Dendritic cell treated with granulocyte-macrophage colony-stimulating factor and Interleukin-4, amounts not matched to agents 40 ng/mL and 50 ng/mL, for 4 days (primary cell): ENCODE measurements around the gene ABCF1.
"Not testable (repeated sequence)": the region's sequence is repeated elsewhere in the genome, so short reads cannot be mapped to it uniquely, and the experiment has no call there.

Experiments used
- H3K27ac Mint-ChIP-seq: one replicate; pipeline ENCODE4 v1.8.0; 2022; ENCODE audit warnings: mild to moderate bottlenecking, mixed read lengths
- H3K27me3 Mint-ChIP-seq: one replicate; pipeline ENCODE4 v1.8.0; 2022; ENCODE audit warnings: mild to moderate bottlenecking, mixed read lengths
- H3K36me3 Mint-ChIP-seq: one replicate; pipeline ENCODE4 v1.8.0; 2022; ENCODE audit warnings: low read depth, mixed read lengths
- H3K4me1 Mint-ChIP-seq: one replicate; pipeline ENCODE4 v1.8.0; 2022; ENCODE audit warnings: low read depth, mixed read lengths
- H3K4me3 Mint-ChIP-seq: one replicate; pipeline ENCODE4 v1.8.0; 2022; ENCODE audit warnings: mild to moderate bottlenecking, moderate library complexity, mixed read lengths
- H3K9me3 Mint-ChIP-seq: one replicate; pipeline ENCODE4 v1.8.0; 2022; ENCODE audit warnings: mixed read lengths
- intact Hi-C: fragments of 100-400 bp; cut with micrococcal nuclease; formaldehyde crosslinking; loops from one replicate; pipeline ENCODE4 v1.15.0; 2022

ABCF1 gene

GRCh38 chr6:30570740-30571074 lies 535 bp upstream of the ABCF1 start:
- no peaks in the 10 kb centered on the region for H3K27me3 Mint-ChIP-seq
- peaks cover 51% of the 10 kb centered on the region for H3K4me1 Mint-ChIP-seq
- peak overlapping the region; percentile 92 for H3K4me3 Mint-ChIP-seq
- H3K27ac Mint-ChIP-seq: peak overlapping the region; percentile 89
- no peaks in the 10 kb centered on the region for H3K9me3 Mint-ChIP-seq
- peaks cover 21% of the 10 kb centered on the region for H3K36me3 Mint-ChIP-seq
- intact Hi-C loops: loop anchor here (1.0 kb wide), 2 partner anchors 13 to 45 kb away; partner anchors contain the start of gene PRR3

GRCh38 chr6:30571762-30572082 lies 480 bp downstream of the ABCF1 start:
- peak overlapping the region; percentile 92 for H3K4me3 Mint-ChIP-seq
- no peaks in the 10 kb centered on the region for H3K27me3 Mint-ChIP-seq
- peaks cover 55% of the 10 kb centered on the region for H3K4me1 Mint-ChIP-seq
- intact Hi-C loops: loop anchor here (1.0 kb wide), 2 partner anchors 14 to 44 kb away; partner anchors contain the start of gene PRR3
- no peaks in the 10 kb centered on the region for H3K9me3 Mint-ChIP-seq
- H3K36me3 Mint-ChIP-seq: peaks cover 26% of the 10 kb centered on the region
- H3K27ac Mint-ChIP-seq: peak overlapping the region; percentile 89

GRCh38 chr6:30572148-30572547 lies 906 bp downstream of the ABCF1 start:
- H3K36me3 Mint-ChIP-seq: peaks cover 31% of the 10 kb centered on the region
- H3K27ac Mint-ChIP-seq: peak overlapping the region; percentile 89
- H3K4me1 Mint-ChIP-seq: peaks cover 56% of the 10 kb centered on the region
- H3K9me3 Mint-ChIP-seq: no peaks in the 10 kb centered on the region
- peak overlapping the region; percentile 92 for H3K4me3 Mint-ChIP-seq
- intact Hi-C loops: no loop called here
- H3K27me3 Mint-ChIP-seq: no peaks in the 10 kb centered on the region

DNA sequence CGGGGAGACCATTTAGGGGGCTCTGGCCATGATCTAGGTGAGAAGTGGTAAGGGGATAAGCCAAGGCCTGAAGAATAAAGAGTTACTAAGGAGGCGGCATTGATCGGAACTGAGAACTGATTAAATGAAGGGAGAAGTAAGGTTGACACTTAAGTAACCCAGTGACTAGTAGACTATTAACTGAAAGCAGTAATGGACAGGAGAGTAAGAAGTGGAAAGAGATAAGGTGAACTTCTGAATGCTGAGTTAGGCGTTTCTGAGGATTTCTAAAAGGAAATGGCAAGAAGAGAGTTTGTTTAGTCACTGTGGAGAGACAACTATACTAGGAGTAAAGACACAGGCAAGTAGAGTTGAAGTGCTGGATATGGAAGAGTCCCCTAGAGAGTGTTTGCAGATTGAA lies 1.9 kb downstream of the ABCF1 start:
- Mint-ChIP-seq H3K27ac (peak overlapping the region; percentile 2), H3K4me1 (peaks cover 56% of the 10 kb centered on the region), H3K27me3 (no peaks in the 10 kb centered on the region), H3K36me3 (peaks cover 40% of the 10 kb centered on the region), H3K9me3 (no peaks in the 10 kb centered on the region), H3K4me3 (no peak overlapping the region)
- intact Hi-C loops: no loop called here

DNA sequence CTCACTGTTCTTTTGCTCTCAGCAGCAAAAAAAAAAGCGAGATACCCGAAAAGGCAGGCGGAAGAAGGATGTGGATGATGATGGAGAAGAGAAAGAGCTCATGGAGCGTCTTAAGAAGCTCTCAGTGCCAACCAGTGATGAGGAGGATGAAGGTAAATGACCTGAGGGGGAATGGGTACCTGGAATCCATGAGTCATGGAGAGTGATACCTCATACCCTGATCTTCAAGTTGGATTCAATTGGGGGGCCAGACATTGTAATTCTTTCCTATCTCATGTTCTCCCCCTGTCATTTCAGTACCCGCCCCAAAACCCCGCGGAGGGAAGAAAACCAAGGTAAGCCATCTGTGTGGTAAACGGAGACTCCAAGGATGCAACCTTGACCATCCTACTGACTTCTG lies 6.8 kb downstream of the ABCF1 start:
- no peak overlapping the region for H3K27ac Mint-ChIP-seq
- no peaks in the 10 kb centered on the region for H3K9me3 Mint-ChIP-seq
- no peaks in the 10 kb centered on the region for H3K27me3 Mint-ChIP-seq
- peaks cover 21% of the 10 kb centered on the region for H3K4me1 Mint-ChIP-seq
- H3K4me3 Mint-ChIP-seq: no peak overlapping the region
- peaks cover 76% of the 10 kb centered on the region for H3K36me3 Mint-ChIP-seq
- intact Hi-C loops: no loop called here

DNA sequence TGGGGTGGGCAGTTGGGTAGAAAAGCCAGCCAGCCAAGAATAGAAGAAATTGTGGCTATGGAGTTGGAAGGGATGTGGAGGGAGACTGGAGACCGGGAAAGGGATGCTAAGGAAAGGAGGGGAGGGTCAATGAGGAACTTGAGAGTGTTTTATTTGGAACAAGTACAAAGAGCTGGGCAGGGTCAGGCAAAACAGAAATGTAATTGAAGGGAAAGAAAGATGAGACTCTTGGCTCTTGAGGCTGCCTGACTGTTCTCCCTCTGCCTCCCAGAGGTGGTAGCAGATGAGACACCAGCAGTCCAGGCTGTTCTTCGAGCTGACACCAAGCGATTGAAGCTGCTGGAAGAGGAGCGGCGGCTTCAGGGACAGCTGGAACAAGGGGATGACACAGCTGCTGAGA lies 12.7 kb downstream of the ABCF1 start:
- intact Hi-C loops: no loop called here
- Mint-ChIP-seq H3K9me3 (no peaks in the 10 kb centered on the region), H3K4me1 (no peaks in the 10 kb centered on the region), H3K4me3 (no peak overlapping the region), H3K27ac (no peak overlapping the region), H3K27me3 (no peaks in the 10 kb centered on the region), H3K36me3 (peaks cover 100% of the 10 kb centered on the region)

GRCh38 chr6:30589754-30590358 lies 18.6 kb downstream of the ABCF1 start:
- Mint-ChIP-seq H3K27me3 (no peaks in the 10 kb centered on the region), H3K4me1 (no peaks in the 10 kb centered on the region), H3K9me3 (no peaks in the 10 kb centered on the region), H3K4me3 (no peak overlapping the region), H3K36me3 (peaks cover 100% of the 10 kb centered on the region), H3K27ac (no peak overlapping the region)
- intact Hi-C loops: no loop called here

GRCh38 chr6:30590509-30590908 lies 19.3 kb downstream of the ABCF1 start:
- Mint-ChIP-seq H3K27ac (no peak overlapping the region), H3K36me3 (peaks cover 100% of the 10 kb centered on the region), H3K27me3 (no peaks in the 10 kb centered on the region), H3K9me3 (no peaks in the 10 kb centered on the region), H3K4me3 (no peak overlapping the region), H3K4me1 (no peaks in the 10 kb centered on the region)
- intact Hi-C loops: no loop called here

DNA sequence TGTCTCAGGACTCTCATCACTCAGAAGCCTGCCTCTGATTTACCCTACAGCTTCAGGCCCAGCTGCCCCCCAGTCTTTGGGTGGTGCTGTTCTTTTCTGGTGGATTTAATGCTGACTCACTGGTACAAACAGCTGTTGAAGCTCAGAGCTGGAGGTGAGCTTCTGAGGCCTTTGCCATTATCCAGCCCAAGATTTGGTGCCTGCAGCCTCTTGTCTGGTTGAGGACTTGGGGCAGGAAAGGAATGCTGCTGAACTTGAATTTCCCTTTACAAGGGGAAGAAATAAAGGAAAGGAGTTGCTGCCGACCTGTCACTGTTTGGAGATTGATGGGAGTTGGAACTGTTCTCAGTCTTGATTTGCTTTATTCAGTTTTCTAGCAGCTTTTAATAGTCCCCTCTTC lies 19.8 kb downstream of the ABCF1 start:
- Mint-ChIP-seq H3K4me1 (no peaks in the 10 kb centered on the region), H3K27ac (no peak overlapping the region), H3K36me3 (peaks cover 98% of the 10 kb centered on the region)

DNA sequence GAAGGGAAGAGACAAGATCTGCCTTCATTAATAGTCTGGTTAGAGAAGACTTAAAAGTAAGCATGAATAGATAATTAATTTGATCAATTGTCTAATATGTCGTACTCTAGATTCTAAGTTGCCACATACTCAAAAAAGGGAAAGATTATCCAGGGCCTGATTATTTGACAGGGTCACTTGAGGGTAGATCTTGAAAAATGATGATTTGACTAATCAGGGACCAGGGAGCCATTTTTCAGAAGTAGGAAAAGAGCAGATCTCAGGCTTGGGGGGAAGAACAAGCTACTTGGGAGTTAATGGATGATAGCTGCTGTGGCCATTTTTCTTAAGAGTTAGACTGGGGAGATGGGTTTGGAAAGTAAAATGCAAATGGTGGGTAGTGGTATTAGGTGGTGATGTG lies 21.0 kb downstream of the ABCF1 start:
- Mint-ChIP-seq H3K36me3 (peaks cover 96% of the 10 kb centered on the region), H3K4me1 (no peaks in the 10 kb centered on the region), H3K27me3 (no peaks in the 10 kb centered on the region), H3K27ac (no peak overlapping the region), H3K4me3 (no peak overlapping the region), H3K9me3 (no peaks in the 10 kb centered on the region)
- intact Hi-C loops: no loop called here

More for the DNA sequence above, 19.8 kb downstream of the ABCF1 start:
- Mint-ChIP-seq H3K9me3 (no peaks in the 10 kb centered on the region), H3K27me3 (no peaks in the 10 kb centered on the region), H3K4me3 (no peak overlapping the region)
- intact Hi-C loops: no loop called here

- not testable (repeated sequence) for H3K27me3 Mint-ChIP-seq, H3K4me1 Mint-ChIP-seq, H3K27ac Mint-ChIP-seq, H3K4me3 Mint-ChIP-seq, H3K9me3 Mint-ChIP-seq
- intact Hi-C loops: loop anchor here (1.0 to 5.0 kb wide), 2 partner anchors 55 to 115 kb away; no protein-coding TSS in a partner anchor
- H3K36me3 Mint-ChIP-seq: peaks cover 70% of the 10 kb centered on the region
Observed at GRCh38 chr6:30597315-30598144, 26.3 kb downstream of the ABCF1 start.

- intact Hi-C loops: loop anchor here (5.0 kb wide), 1 partner anchor 57 kb away; no protein-coding TSS in a partner anchor
- H3K9me3 Mint-ChIP-seq: no peaks in the 10 kb centered on the region
- no peaks in the 10 kb centered on the region for H3K27me3 Mint-ChIP-seq
- H3K36me3 Mint-ChIP-seq: peaks cover 70% of the 10 kb centered on the region
- no peak overlapping the region for H3K4me3 Mint-ChIP-seq
- H3K27ac Mint-ChIP-seq: peak overlapping the region; percentile 52
- peaks cover 21% of the 10 kb centered on the region for H3K4me1 Mint-ChIP-seq
Observed at GRCh38 chr6:30598912-30599624, 27.8 kb downstream of the ABCF1 start.

DNA sequence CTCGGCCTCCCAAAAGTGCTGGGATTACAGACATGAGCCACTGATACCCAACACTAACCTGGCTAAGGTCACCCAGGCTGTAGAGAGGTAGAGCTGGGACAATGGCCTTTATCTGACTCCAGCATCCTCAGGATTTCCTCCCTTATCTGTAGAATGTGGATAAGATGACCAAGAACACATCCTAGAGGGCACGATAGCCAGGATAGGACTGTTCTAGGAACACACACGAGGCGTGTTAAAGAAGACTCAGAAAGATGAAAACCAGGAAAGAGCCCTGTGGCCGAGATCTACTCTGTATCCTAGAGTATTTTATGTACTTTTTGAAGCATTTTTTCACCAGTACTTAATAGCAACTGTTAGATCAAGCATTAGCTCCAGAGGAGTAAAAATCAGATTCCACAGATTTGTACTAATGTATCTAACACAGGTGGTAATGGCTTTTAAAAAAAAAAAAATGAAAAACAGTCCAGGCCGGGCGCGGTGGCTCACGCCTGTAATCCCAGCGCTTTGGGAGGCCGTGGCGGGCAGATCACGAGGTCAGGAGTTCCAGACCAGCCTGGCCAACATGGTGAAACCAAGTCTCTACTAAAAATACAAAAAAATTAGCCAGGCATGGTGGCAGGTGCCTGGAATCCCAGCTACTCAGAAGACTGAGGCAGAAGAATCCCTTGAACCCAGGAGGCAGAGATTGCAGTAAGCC lies 28.5 kb downstream of the ABCF1 start:
- no peak overlapping the region for H3K27ac Mint-ChIP-seq
- intact Hi-C loops: loop anchor here (5.0 kb wide), 1 partner anchor 57 kb away; no protein-coding TSS in a partner anchor
- peaks cover 70% of the 10 kb centered on the region for H3K36me3 Mint-ChIP-seq
- H3K4me3 Mint-ChIP-seq: no peak overlapping the region
- H3K4me1 Mint-ChIP-seq: peaks cover 21% of the 10 kb centered on the region
- H3K27me3 Mint-ChIP-seq: no peaks in the 10 kb centered on the region
- no peaks in the 10 kb centered on the region for H3K9me3 Mint-ChIP-seq
